HG03520 (cell line): ENCODE results near the gene RALGAPA1.
"Not testable (repeated sequence)": the region's sequence is repeated elsewhere in the genome, so short reads cannot be mapped to it uniquely, and the experiment has no call there.

Source experiments
- ATAC-seq: cut with Tn5 transposase; IDR thresholded peaks from one replicate; pipeline ENCODE4 v1.9.1; 2021; ENCODE audit warnings: mild to moderate bottlenecking, moderate library complexity; ENCODE audit not compliant: unreplicated experiment

The RALGAPA1 gene

GRCh38 chr14:35766700-35767082 lies 42.4 kb downstream of the RALGAPA1 start:
- no peak for ATAC-seq

- no peak for ATAC-seq
Observed at GRCh38 chr14:35766036-35766699, 42.9 kb downstream of the RALGAPA1 start.

- ATAC-seq, result no peak
Observed at GRCh38 chr14:35761922-35762321, 47.2 kb downstream of the RALGAPA1 start.

- no peak for ATAC-seq
Observed at GRCh38 chr14:35760143-35760542, 49.0 kb downstream of the RALGAPA1 start.

GRCh38 chr14:35758523-35759129 lies 50.5 kb downstream of the RALGAPA1 start:
- ATAC-seq, result no peak

GRCh38 chr14:35754671-35755070 lies 54.4 kb downstream of the RALGAPA1 start:
- ATAC-seq, result no peak

GRCh38 chr14:35752380-35752779 lies 56.7 kb downstream of the RALGAPA1 start:
- ATAC-seq, result no peak

- no peak for ATAC-seq
Observed at GRCh38 chr14:35750202-35750904, 58.7 kb downstream of the RALGAPA1 start.

GRCh38 chr14:35747379-35747778 lies 61.7 kb downstream of the RALGAPA1 start:
- ATAC-seq, result no peak

GRCh38 chr14:35742442-35742841 lies 66.7 kb downstream of the RALGAPA1 start:
- no peak for ATAC-seq

- ATAC-seq, result no peak
Observed at GRCh38 chr14:35742032-35742371, 67.1 kb downstream of the RALGAPA1 start.

GRCh38 chr14:35741345-35742031 lies 67.6 kb downstream of the RALGAPA1 start:
- ATAC-seq, result no peak

GRCh38 chr14:35740215-35740614 lies 68.9 kb downstream of the RALGAPA1 start:
- no peak for ATAC-seq

GRCh38 chr14:35735163-35735562 lies 73.9 kb downstream of the RALGAPA1 start:
- not testable (repeated sequence) for ATAC-seq

- ATAC-seq, result not testable (repeated sequence)
Observed at GRCh38 chr14:35733510-35733909, 75.6 kb downstream of the RALGAPA1 start.

GRCh38 chr14:35730871-35731270 lies 78.2 kb downstream of the RALGAPA1 start:
- ATAC-seq, result no peak

GRCh38 chr14:35727764-35728163 lies 81.3 kb downstream of the RALGAPA1 start:
- no peak for ATAC-seq

- ATAC-seq, result no peak
Observed at GRCh38 chr14:35725930-35726329, 83.2 kb downstream of the RALGAPA1 start.

- no peak for ATAC-seq
Observed at GRCh38 chr14:35715079-35715478, 94.0 kb downstream of the RALGAPA1 start.

- no peak for ATAC-seq
Observed at GRCh38 chr14:35712466-35712865, 96.6 kb downstream of the RALGAPA1 start.

- no peak for ATAC-seq
Observed at GRCh38 chr14:35708062-35708461, 101.0 kb downstream of the RALGAPA1 start.

- ATAC-seq, result no peak
Observed at GRCh38 chr14:35705636-35706035, 103.5 kb downstream of the RALGAPA1 start.
